ENCODE measurements around the gene CD47. TPM values are rescaled to one million over a fixed set of nuclear protein-coding genes. Genes with fewer than 3 reads are reported as not detected.

The CD47 gene
- total and polyA plus RNA-seq, 2 of the 4 experiments (the other 2 are of a cell fraction) = 45.9 to 52.0 TPM

DNA sequence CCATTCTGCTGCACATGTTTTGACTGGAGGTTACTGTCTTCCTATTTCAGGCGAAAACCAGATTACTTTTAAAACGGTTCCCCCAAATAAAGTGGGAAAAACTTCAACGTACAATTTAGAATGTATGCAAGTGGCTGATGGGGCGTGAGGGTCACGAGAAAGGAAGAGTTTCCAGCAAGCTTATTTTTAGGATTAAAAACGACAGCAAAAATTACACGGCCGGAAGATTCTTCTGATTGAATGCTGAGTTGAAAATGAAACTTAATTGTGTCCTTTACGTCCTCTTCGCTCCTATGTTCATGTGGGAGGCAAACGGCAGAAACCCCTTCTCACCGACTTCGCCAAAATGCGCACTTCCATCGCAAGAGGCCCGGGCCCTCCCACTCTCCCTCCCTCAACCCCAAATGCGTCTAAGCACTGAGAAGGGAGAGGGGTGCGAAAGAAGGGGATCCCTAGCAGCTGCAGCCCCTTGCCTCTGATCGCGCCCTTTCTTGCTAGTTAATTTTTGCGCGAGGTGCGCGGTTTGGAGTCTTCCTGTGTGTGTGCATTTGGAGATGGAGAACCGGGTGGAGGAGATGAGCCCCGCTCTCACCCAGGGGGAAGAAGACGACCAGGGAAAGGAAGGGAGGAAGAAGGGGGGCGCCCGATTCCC, 656 bp downstream of the CD47 start:
- peak; percentile 6 for ATAC-seq (ENCODE audit: low read depth)
- 0% methylated on average over 2 of the region's 29 CpGs; no CpG with 5 or more reads in 1 of the 2 experiments for WGBS, 2 experiments (ENCODE audit: extremely low coverage in 2 of 2, insufficient read length in 1 of 2)
- peak overlapping the region; percentile 95 for H3K27ac ChIP-seq (ENCODE audit: insufficient read depth, low read length)

More for the DNA sequence above, 656 bp downstream of the CD47 start:
- dilution Hi-C loops (cut with HindIII; ENCODE audit: low sequenced_read_pairs, unreplicated experiment) (no loop called here), in situ Hi-C loops (cut with MboI; ENCODE audit: low sequenced_read_pairs) (no loop called here), intact Hi-C loops (cut with micrococcal nuclease) (loop anchor here (1.0 to 10.0 kb wide), 4 partner anchors 41 to 215 kb away; partner anchors contain the start of gene IFT57)
- H4K91ac ChIP-seq (ENCODE audit: insufficient read depth, low read depth, low read length) = peak overlapping the region; percentile 81
- H3K23ac ChIP-seq (ENCODE audit: low read depth, low read length) = peak overlapping the region; percentile 98
- H3K56ac ChIP-seq (ENCODE audit: extremely low read depth, insufficient read depth, low read length) = peak overlapping the region; percentile 83
- H4K20me1 ChIP-seq (ENCODE audit: insufficient read depth, low read length) = peaks cover 19% of the 10 kb centered on the region; the same call in 1 of the 2 replicates
- peak overlapping the region; percentile 95 for H3K9ac ChIP-seq (ENCODE audit: low read depth, low read length)
- TF ChIP-seq, protein P1, sequence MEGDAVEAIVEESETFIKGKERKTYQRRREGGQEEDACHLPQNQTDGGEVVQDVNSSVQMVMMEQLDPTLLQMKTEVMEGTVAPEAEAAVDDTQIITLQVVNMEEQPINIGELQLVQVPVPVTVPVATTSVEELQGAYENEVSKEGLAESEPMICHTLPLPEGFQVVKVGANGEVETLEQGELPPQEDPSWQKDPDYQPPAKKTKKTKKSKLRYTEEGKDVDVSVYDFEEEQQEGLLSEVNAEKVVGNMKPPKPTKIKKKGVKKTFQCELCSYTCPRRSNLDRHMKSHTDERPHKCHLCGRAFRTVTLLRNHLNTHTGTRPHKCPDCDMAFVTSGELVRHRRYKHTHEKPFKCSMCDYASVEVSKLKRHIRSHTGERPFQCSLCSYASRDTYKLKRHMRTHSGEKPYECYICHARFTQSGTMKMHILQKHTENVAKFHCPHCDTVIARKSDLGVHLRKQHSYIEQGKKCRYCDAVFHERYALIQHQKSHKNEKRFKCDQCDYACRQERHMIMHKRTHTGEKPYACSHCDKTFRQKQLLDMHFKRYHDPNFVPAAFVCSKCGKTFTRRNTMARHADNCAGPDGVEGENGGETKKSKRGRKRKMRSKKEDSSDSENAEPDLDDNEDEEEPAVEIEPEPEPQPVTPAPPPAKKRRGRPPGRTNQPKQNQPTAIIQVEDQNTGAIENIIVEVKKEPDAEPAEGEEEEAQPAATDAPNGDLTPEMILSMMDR (conservative IDR thresholded peaks at IDR 0.05; ENCODE audit: low read depth, low read length) = no peak
- no peak for TF ChIP-seq NFE2L2 (IDR thresholded peaks at IDR 0.05; ENCODE audit: low read depth, low read length)
- no peak for TF ChIP-seq POLR2A (IDR thresholded peaks at IDR 0.05; ENCODE audit: low read depth, low read length)
- no peak for TF ChIP-seq RCOR1 (IDR thresholded peaks at IDR 0.05; ENCODE audit: insufficient replicate concordance, low read length)
- TF ChIP-seq MXI1 (IDR thresholded peaks at IDR 0.05; ENCODE audit: borderline replicate concordance, low read depth, low read length) = no peak
- TF ChIP-seq SMC3 (IDR thresholded peaks at IDR 0.05; ENCODE audit: low read depth, low read length) = no peak
- no peaks in the 10 kb centered on the region for H3K9me3 ChIP-seq (ENCODE audit: control insufficient read depth, insufficient read depth, low read length)
- ChIA-PET CTCF (interaction anchor here (1.4 kb wide), 1 partner anchor 152 kb away, joined by 4 read pairs; no protein-coding TSS in a partner anchor), POLR2A (ENCODE audit: unreplicated experiment) (interaction anchor here (0.6 kb wide), 4 partner anchors 32 to 427 kb away, joined by 3 to 16 read pairs (median 9); no protein-coding TSS in a partner anchor)
- BruUV-seq (replicated peaks) = TSS peak; percentile 23
- 0 out of 2 replicates have a peak overlapping the region, but pooled peaks have one; percentile 12 for H2BK20ac ChIP-seq (ENCODE audit: low read depth, low read length)
- H3K79me1 ChIP-seq (ENCODE audit: low read depth in 1 of 2, low read length in 2 of 2) = peaks cover 15 to 44% of the 10 kb centered on the region in 2 experiments
- peak; percentile 43 for DNase-seq
- peak overlapping the region; percentile 23 to 68 for H4K8ac ChIP-seq (ENCODE audit: low read depth in 2 of 2, low read length in 2 of 2)
- peak overlapping the region; percentile 99 for H3K4me3 ChIP-seq (ENCODE audit: insufficient read depth, low read depth, low read length)
- peak overlapping the region; percentile 39 for H3K18ac ChIP-seq (ENCODE audit: low read depth, low read length)
- H2BK120ac ChIP-seq (ENCODE audit: low read depth, low read length) = peak overlapping the region; percentile 76
- H3K14ac ChIP-seq (replicated peaks; ENCODE audit: low read depth, low read length) = peak overlapping the region; percentile 94
- H3K27me3 ChIP-seq (ENCODE audit: control insufficient read depth, insufficient read depth, low read length) = no peaks in the 10 kb centered on the region
- H4K5ac ChIP-seq (ENCODE audit: low read depth, low read length) = peak overlapping the region; percentile 80
- peak overlapping the region; percentile 93 for H2AFZ ChIP-seq (replicated peaks; ENCODE audit: low read length, poor library complexity)
- H3K9me1 ChIP-seq (ENCODE audit: insufficient read depth, low read length) = no peaks in the 10 kb centered on the region; the same call in 1 of the 2 replicates
- H2BK15ac ChIP-seq (ENCODE audit: low read depth, low read length) = 0 out of 3 replicates have a peak overlapping the region, but pooled peaks have one; percentile 3
- peak overlapping the region; percentile 91 for H3K4ac ChIP-seq (ENCODE audit: low read depth, low read length)
- peak overlapping the region; percentile 82 for H2BK5ac ChIP-seq (ENCODE audit: low read depth, low read length, poor library complexity, severe bottlenecking)
- peak overlapping the region; percentile 54 for H2AK5ac ChIP-seq (ENCODE audit: low read depth, low read length)
- no peaks in the 10 kb centered on the region for H3K36me3 ChIP-seq (ENCODE audit: control insufficient read depth, insufficient read depth, low read length)
- H2AK9ac ChIP-seq (replicated peaks; ENCODE audit: low read depth, low read length, poor library complexity) = peak overlapping the region; percentile 92
- H3K4me1 ChIP-seq (ENCODE audit: control insufficient read depth, insufficient read depth, low read length) = peaks cover 3% of the 10 kb centered on the region; the same call in 1 of the 2 replicates
- H3K4me2 ChIP-seq (ENCODE audit: low read depth, low read length) = peak overlapping the region; percentile 99

Measured in IMR-90 (cell line).